Fibroblast of skin of abdomen (primary cell): ENCODE measurements around the gene EXOC2.

Experiments used
- DNase-seq: peaks from one replicate; pipeline ENCODE4 v3.0.0-alpha.2; 2013

EXOC2 gene

DNA sequence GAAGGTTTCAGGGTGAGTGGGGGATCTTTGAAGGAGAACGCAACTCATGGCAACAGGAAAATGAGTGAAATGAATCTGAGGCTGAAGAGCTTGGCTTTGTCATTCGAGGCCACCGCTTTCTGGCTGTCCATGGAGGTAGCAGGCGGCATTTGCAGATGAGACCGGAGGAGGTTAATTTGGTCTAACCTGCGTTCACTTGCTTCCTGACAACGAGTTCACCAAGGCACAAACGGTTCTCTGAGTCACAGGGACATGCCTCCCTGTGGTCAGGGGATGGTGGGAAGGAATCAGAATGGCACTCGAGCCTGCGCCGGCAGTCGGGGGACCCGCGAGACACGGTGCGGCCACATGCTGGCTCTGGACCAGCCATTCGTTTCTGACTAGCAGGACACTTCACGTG is 226.4 kb downstream of the EXOC2 start:
- no peak for DNase-seq

- DNase-seq, result no peak
These were observed 227.2 kb downstream of the EXOC2 start for GRCh38 chr6:465531-466348.

DNA sequence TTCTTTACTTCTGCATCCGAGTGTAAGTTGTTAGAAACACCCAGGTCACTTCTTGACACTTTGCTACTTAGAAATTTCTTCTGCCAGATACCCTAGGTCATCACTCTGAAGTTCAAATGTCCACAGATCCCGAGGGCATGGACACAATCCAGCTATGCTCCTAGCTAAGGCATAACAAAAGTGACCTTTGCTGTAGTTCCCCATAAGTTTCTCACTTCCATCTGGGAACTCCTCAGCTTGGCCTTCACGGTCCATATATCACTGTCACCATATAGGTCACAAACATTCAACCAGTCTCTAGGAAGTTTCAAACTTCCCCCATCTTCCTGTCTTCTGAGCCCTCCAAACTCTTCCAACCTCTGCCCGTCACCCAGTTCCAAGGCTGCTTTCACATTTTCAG is 236.1 kb downstream of the EXOC2 start:
- DNase-seq, result no peak

DNA sequence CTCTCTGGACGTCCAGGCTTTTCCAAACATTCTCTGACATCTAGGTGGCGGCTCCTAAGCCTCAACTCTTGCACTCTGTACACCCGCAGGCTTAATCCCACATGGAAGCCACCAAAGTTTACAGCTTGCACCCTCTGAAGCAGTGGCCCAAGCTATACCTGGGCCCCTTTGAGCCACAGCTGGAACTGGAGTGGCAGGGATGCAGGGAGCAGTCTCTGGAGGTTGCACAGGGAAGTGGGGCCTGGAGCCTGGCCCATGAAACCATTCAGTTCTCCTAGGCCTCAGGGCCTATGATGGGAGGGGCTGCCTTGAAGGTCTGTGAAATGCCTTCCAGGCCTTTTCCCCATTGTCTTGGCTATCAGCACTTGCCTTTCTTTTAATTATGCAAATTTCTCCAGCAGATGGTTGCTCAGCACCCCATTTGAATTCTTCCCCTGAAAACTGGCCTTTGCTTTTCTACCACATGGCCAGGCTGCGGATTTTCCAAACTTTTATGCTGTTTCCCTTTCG is 236.5 kb downstream of the EXOC2 start:
- DNase-seq, result no peak

DNA sequence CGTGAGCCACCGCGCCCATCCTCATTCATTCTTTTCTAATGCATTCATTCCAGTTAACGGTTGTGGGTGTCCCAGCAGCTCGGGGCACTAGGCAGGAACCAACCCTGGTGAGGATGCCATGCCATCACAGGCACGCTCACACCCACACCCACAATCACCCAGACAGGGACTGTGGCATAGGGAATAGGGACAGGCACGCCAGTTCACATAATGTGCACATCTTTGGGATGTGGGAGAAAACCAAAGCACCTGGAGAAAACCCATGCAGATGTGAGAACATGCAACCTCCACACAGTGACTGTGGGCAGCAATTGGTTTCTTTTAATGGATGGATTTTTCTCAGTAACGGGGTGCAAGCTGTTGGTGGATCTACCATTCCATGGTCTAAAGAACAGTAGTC is 237.1 kb downstream of the EXOC2 start:
- no peak for DNase-seq

- DNase-seq, result no peak
These were observed 237.8 kb downstream of the EXOC2 start for GRCh38 chr6:455006-455585.

DNA sequence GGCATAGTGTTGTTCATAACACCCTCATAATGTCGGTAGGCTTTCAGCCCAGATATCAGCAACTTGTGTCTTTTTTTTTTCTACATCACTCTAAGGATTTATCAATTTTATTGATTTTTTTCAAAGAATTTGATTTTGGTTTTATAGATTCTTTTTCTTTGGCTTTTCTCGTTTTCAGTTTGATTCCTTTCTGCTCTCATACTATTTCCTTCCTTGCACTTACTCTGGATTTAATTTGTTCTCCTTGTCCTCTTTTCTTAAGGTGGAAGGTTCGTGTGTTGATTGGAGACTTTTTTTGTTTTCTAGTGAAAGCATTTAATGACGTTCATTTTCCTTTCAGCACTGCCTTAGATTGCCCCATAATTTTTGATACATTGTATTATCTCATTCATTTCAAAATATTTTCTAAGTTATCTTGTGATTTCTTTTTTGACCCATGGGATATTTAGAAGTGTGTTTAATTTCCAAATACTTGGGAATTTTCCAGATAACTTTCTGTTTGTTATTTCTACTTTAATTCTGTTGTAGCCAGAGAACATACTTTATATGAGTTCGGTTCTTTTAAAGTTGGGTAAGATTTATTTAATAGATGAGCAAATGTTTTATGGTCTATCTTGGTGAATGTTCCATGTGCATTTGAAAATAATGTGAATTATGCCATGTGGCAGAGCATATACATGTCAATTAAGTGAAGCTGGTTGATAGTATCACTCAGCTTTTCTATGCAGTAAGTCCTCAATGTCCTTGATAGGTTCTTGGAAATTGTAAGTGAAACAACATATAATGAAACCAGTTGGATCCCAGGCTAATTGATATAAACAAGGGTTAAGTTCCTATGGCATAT is 238.6 kb downstream of the EXOC2 start:
- DNase-seq, result no peak

- DNase-seq, result no peak
These were observed 239.8 kb downstream of the EXOC2 start for GRCh38 chr6:453152-453551.

GRCh38 chr6:452301-453067 is 240.5 kb downstream of the EXOC2 start:
- DNase-seq, result no peak

DNA sequence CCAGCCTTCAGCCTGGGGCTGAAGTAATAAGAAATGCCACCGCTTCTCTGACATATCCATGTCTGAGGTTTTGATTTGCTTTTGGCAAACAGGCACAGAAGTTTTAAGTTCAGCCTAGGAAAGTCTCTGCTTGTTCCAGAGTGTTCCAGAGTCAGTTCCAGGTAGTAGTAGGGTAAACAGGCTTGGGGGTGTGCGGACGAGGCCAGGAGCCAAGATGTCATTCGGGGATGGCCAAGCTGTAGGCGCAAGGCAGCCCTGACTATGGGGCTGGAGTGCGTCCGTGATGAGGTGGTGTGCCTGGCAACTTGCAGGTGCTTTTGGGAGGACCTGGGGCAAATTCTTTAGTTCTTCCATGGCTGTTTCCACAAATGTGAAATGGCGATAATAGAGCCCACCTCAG is 241.1 kb downstream of the EXOC2 start:
- DNase-seq, result no peak

DNA sequence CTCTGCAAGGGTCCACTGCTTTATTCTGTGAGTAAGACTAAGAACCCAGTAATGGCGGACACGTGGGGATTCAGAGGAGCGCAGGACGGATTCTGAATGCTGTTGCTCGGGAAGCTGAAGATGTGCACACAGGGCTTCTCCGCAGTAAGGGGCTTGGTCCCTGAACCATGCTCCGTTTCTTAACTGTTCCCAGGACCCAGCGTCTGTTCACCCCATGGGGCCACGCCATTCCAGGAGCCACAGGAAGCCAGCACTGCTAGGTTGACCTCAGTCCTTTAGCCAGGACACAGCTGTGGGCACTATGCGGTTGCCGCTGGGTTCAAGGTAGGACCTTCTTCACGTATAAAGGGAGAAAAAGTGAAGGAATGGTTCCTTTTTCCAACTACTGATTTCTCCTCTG is 241.6 kb downstream of the EXOC2 start:
- no peak for DNase-seq

- DNase-seq, result no peak
These were observed 243.2 kb downstream of the EXOC2 start for GRCh38 chr6:449486-450419.

DNA sequence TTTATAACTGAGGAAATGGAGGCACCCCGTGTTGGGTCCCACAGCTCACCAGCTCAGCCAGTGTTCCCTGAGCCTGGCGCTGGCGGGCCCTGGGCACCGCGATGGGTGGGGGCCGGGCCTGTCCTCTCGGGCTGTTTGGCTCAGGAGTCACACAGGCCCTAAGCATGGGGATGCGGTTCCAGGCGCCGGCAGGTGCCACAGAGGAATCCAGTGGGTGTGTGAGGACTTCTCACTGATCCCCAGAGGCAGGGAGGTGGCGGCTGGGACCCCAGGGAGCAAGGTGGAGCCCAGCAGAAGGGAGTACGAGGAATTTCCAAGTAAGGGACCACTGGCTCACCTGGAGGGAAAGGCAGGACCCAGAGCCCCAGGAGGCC is 243.9 kb downstream of the EXOC2 start:
- no peak for DNase-seq

DNA sequence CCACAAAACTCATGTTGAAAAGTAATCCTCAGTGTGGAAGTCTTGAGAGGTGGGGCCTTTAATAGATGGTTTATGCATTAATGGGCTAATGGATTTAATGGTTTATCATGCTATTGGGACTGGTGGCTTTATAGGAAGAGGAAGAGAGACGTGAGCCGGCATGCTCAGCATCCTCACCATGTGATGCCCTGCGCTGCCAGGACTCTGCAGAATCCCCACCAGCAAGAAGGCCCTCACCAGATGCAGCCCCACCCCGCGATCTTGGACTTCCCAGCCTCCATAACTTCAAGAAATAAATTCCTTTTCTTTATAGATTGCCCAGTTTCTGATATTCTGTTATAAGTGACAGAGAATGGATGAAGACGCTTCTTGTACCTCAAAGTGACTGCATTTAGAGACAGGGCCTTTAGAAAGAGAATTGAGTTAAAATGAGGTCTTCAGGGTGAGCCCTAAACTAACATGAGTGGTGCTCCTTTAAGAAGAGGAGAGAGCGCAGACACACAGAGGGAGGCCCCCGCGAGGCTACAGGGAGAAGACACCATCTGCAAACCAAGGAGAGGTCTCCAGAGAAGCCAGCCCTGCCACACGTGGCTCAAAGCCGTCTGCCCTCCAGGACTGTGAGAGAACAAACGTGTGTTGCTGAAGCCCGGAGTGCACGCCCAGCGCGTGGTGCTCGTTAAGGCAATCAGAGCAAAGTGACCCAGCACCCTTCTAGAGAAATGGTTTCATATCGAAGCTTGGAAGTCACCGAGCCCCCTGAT is 244.5 kb downstream of the EXOC2 start:
- no peak for DNase-seq

- DNase-seq, result no peak
These were observed 245.4 kb downstream of the EXOC2 start for GRCh38 chr6:447381-448165.

- DNase-seq, result no peak
These were observed 246.2 kb downstream of the EXOC2 start for GRCh38 chr6:446418-447366.

GRCh38 chr6:445571-446417 is 247.1 kb downstream of the EXOC2 start:
- no peak for DNase-seq
